K562 (cell line): ENCODE results near the gene TSHB. TPM values are rescaled to one million over a fixed set of nuclear protein-coding genes. Genes with fewer than 3 reads are reported as not detected.

Source experiments
- GATAD2B ChIP-seq: fragments of 450-650 bp; IDR thresholded peaks from 2 replicates; pipeline ENCODE4 v1.6.1; 2017; ENCODE audit warnings: mild to moderate bottlenecking, borderline replicate concordance
- HMGN3 ChIP-seq: IDR thresholded peaks from 2 replicates; pipeline ENCODE4 v1.6.1; 2011; ENCODE audit warnings: borderline replicate concordance, low read depth, mild to moderate bottlenecking, mixed read lengths, low read length; ENCODE audit not compliant: insufficient read length; ENCODE audit errors: extremely low read depth
- MAFK ChIP-seq: IDR thresholded peaks from 2 replicates; pipeline ENCODE4 v1.6.1; 2011; ENCODE audit warnings: low read length, improper control_type of control experiment
- ZNF609 ChIP-seq: sonication (generic); formaldehyde crosslinking; IDR thresholded peaks from 2 replicates; pipeline ENCODE4 v1.8.1; 2023; ENCODE audit warnings: missing genetic modification reagents, mild to moderate bottlenecking, borderline replicate concordance
- polyA plus RNA-seq, 8 experiments: library from polyadenylated mRNA; depleted of rRNA in 4 of 8; stranded (reverse) in 5 of 8; unstranded in 3 of 8; fragments of >200 nt; fragmentation: Nextera tagmentation in 2 of 8; fragmentation: Illumina TruSeq in 1 of 8; extraction: Ambion mirVana in 2 of 8; extraction: Trizol in 1 of 8; gene quantifications; 2 replicates each; pipeline versions ENCODE4 v1.2.1 to v1.2.3, GENCODE V29; 2011 to 2014; ENCODE audit warnings: inconsistent platforms in 1 of 8, missing spikeins in 1 of 8
- total RNA-seq, 7 experiments: library from RNA; depleted of rRNA in 6 of 7; stranded (reverse); fragments of >200 nt in 6 of 7; fragmentation: Illumina TruSeq in 2 of 7; extraction: Trizol in 2 of 7; gene quantifications; 2 replicates each; pipeline versions ENCODE4 v1.2.1 to v1.2.3, GENCODE V29; 2011 to 2021; ENCODE audit warnings: low replicate concordance in 1 of 7
- TF ChIP-seq, protein P1 (sequence below), 2 experiments: fragments of 450-650 bp in 1 of 2; IDR thresholded peaks; 2 replicates each; pipeline ENCODE4 v1.6.1; 2011 to 2017; ENCODE audit warnings: low read depth in 2 of 2, antibody characterized with exemption in 1 of 2, borderline replicate concordance in 1 of 2, low read length in 1 of 2, mild to moderate bottlenecking in 1 of 2, mixed read lengths in 1 of 2; ENCODE audit not compliant: control insufficient read depth in 1 of 2

Gene TSHB
- total and polyA plus RNA-seq, 9 of the 15 experiments (the other 6 are each of a cell fraction or from before 2014, with no cell fraction given), result not detected

- no peak for TF ChIP-seq ZNF609 (CRISPR knock-in tag)
- TF ChIP-seq, protein P1, sequence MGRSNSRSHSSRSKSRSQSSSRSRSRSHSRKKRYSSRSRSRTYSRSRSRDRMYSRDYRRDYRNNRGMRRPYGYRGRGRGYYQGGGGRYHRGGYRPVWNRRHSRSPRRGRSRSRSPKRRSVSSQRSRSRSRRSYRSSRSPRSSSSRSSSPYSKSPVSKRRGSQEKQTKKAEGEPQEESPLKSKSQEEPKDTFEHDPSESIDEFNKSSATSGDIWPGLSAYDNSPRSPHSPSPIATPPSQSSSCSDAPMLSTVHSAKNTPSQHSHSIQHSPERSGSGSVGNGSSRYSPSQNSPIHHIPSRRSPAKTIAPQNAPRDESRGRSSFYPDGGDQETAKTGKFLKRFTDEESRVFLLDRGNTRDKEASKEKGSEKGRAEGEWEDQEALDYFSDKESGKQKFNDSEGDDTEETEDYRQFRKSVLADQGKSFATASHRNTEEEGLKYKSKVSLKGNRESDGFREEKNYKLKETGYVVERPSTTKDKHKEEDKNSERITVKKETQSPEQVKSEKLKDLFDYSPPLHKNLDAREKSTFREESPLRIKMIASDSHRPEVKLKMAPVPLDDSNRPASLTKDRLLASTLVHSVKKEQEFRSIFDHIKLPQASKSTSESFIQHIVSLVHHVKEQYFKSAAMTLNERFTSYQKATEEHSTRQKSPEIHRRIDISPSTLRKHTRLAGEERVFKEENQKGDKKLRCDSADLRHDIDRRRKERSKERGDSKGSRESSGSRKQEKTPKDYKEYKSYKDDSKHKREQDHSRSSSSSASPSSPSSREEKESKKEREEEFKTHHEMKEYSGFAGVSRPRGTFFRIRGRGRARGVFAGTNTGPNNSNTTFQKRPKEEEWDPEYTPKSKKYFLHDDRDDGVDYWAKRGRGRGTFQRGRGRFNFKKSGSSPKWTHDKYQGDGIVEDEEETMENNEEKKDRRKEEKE (IDR thresholded peaks at IDR 0.05; ENCODE audit: borderline replicate concordance in 1 of 2, control insufficient read depth in 1 of 2, low read depth in 2 of 2, low read length in 1 of 2), result no peak
- no peak for TF ChIP-seq HMGN3
- TF ChIP-seq MAFK, result no peak
- TF ChIP-seq GATAD2B, result no peak
Measured at GRCh38 chr1:115065021-115065420, 35.4 kb downstream of the TSHB start (continued).
